IPS-20b (cell line): ENCODE measurements around the gene CDK14.
"Not testable (repeated sequence)": the region's sequence is repeated elsewhere in the genome, so short reads cannot be mapped to it uniquely, and the experiment has no call there.

ENCODE experiments used
- H3K27ac ChIP-seq: one replicate; pipeline ENCODE4 v1.5.1; 2013; ENCODE audit warnings: low read length
- H3K27me3 ChIP-seq: 2 replicates; pipeline ENCODE4 v1.6.1; 2013; ENCODE audit warnings: mild to moderate bottlenecking, low read length, inconsistent platforms; ENCODE audit not compliant: insufficient read depth
- H3K36me3 ChIP-seq: 2 replicates; pipeline ENCODE4 v1.6.1; 2013; ENCODE audit warnings: low read depth, mild to moderate bottlenecking, inconsistent platforms, low read length, moderate library complexity; ENCODE audit not compliant: insufficient read depth
- H3K4me1 ChIP-seq: 2 replicates; pipeline ENCODE4 v1.6.1; 2013; ENCODE audit warnings: mild to moderate bottlenecking, control low read depth, inconsistent platforms, low read length, moderate library complexity; ENCODE audit not compliant: insufficient read depth
- H3K4me3 ChIP-seq: 2 replicates; pipeline ENCODE4 v1.5.1; 2013; ENCODE audit warnings: mild to moderate bottlenecking, low read length, inconsistent platforms
- H3K9ac ChIP-seq: 2 replicates; pipeline ENCODE4 v1.6.1; 2013; ENCODE audit warnings: low read depth, mild to moderate bottlenecking, inconsistent platforms, low read length, moderate library complexity
- H3K9me3 ChIP-seq: 2 replicates; pipeline ENCODE4 v1.6.1; 2013; ENCODE audit warnings: mild to moderate bottlenecking, low read depth, low read length, inconsistent platforms; ENCODE audit not compliant: insufficient read depth

CDK14 gene

GRCh38 chr7:90764848-90765570 is 168.9 kb downstream of the CDK14 start:
- Histone ChIP-seq H3K4me1 (peaks cover 15% of the 10 kb centered on the region), H3K9ac (no peak overlapping the region; the same call in 1 of the 2 replicates), H3K27me3 (no peaks in the 10 kb centered on the region), H3K27ac (no peak overlapping the region), H3K4me3 (no peak overlapping the region), H3K36me3 (no peaks in the 10 kb centered on the region), H3K9me3 (no peaks in the 10 kb centered on the region)

- Histone ChIP-seq H3K36me3 (no peaks in the 10 kb centered on the region), H3K9me3 (no peaks in the 10 kb centered on the region), H3K27me3 (no peaks in the 10 kb centered on the region), H3K9ac (no peak overlapping the region), H3K4me1 (peaks cover 15% of the 10 kb centered on the region), H3K4me3 (no peak overlapping the region), H3K27ac (no peak overlapping the region)
These were observed 170.9 kb downstream of the CDK14 start for GRCh38 chr7:90766814-90767564.

GRCh38 chr7:90768301-90768700 is 172.2 kb downstream of the CDK14 start:
- H3K4me3 ChIP-seq = no peak overlapping the region
- H3K9me3 ChIP-seq = no peaks in the 10 kb centered on the region
- H3K36me3 ChIP-seq = no peaks in the 10 kb centered on the region
- no peak overlapping the region for H3K27ac ChIP-seq
- no peaks in the 10 kb centered on the region for H3K27me3 ChIP-seq
- H3K4me1 ChIP-seq = peaks cover 15% of the 10 kb centered on the region
- no peak overlapping the region for H3K9ac ChIP-seq

GRCh38 chr7:90769036-90769435 is 172.9 kb downstream of the CDK14 start:
- H3K9me3 ChIP-seq = no peaks in the 10 kb centered on the region
- H3K27ac ChIP-seq = no peak overlapping the region
- no peaks in the 10 kb centered on the region for H3K27me3 ChIP-seq
- no peaks in the 10 kb centered on the region for H3K36me3 ChIP-seq
- H3K9ac ChIP-seq = no peak overlapping the region
- H3K4me3 ChIP-seq = no peak overlapping the region
- H3K4me1 ChIP-seq = peaks cover 13% of the 10 kb centered on the region

- not testable (repeated sequence) for H3K4me3 ChIP-seq, H3K27ac ChIP-seq, H3K9me3 ChIP-seq, H3K36me3 ChIP-seq, H3K4me1 ChIP-seq, H3K27me3 ChIP-seq, H3K9ac ChIP-seq
These were observed 173.4 kb downstream of the CDK14 start for GRCh38 chr7:90769566-90769965.

GRCh38 chr7:90771281-90771680 is 175.2 kb downstream of the CDK14 start:
- Histone ChIP-seq H3K4me3 (no peak overlapping the region), H3K36me3 (no peaks in the 10 kb centered on the region)

GRCh38 chr7:90772410-90772809 is 176.3 kb downstream of the CDK14 start:
- Histone ChIP-seq H3K9me3 (no peaks in the 10 kb centered on the region), H3K27me3 (no peaks in the 10 kb centered on the region), H3K4me1 (no peaks in the 10 kb centered on the region), H3K36me3 (no peaks in the 10 kb centered on the region), H3K9ac (no peak overlapping the region), H3K27ac (no peak overlapping the region), H3K4me3 (no peak overlapping the region)

More at GRCh38 chr7:90771281-90771680, 175.2 kb downstream of the CDK14 start:
- no peak overlapping the region for H3K9ac ChIP-seq
- no peaks in the 10 kb centered on the region; the same call in 1 of the 2 replicates for H3K4me1 ChIP-seq
- H3K27ac ChIP-seq = no peak overlapping the region
- no peaks in the 10 kb centered on the region for H3K9me3 ChIP-seq
- no peaks in the 10 kb centered on the region for H3K27me3 ChIP-seq

GRCh38 chr7:90773269-90773668 is 177.1 kb downstream of the CDK14 start:
- H3K9me3 ChIP-seq = no peaks in the 10 kb centered on the region
- 0 out of 2 replicates have a peak, but pooled peaks cover 3% of the 10 kb centered on the region for H3K4me1 ChIP-seq
- H3K36me3 ChIP-seq = no peaks in the 10 kb centered on the region
- H3K27ac ChIP-seq = no peak overlapping the region
- no peak overlapping the region for H3K4me3 ChIP-seq
- no peak overlapping the region for H3K9ac ChIP-seq
- no peaks in the 10 kb centered on the region for H3K27me3 ChIP-seq

- no peaks in the 10 kb centered on the region for H3K36me3 ChIP-seq
- no peak overlapping the region for H3K4me3 ChIP-seq
- H3K4me1 ChIP-seq = 0 out of 2 replicates have a peak, but pooled peaks cover 3% of the 10 kb centered on the region
- H3K27me3 ChIP-seq = no peaks in the 10 kb centered on the region
- H3K9ac ChIP-seq = no peak overlapping the region
- no peak overlapping the region for H3K27ac ChIP-seq
- H3K9me3 ChIP-seq = no peaks in the 10 kb centered on the region
These were observed 178.6 kb downstream of the CDK14 start for GRCh38 chr7:90774706-90775105.

- H3K9ac ChIP-seq = no peak overlapping the region
- H3K27ac ChIP-seq = no peak overlapping the region
- no peak overlapping the region for H3K4me3 ChIP-seq
- 0 out of 2 replicates have a peak, but pooled peaks cover 3% of the 10 kb centered on the region for H3K4me1 ChIP-seq
- H3K9me3 ChIP-seq = no peaks in the 10 kb centered on the region
- no peaks in the 10 kb centered on the region for H3K27me3 ChIP-seq
- H3K36me3 ChIP-seq = no peaks in the 10 kb centered on the region
These were observed 179.4 kb downstream of the CDK14 start for GRCh38 chr7:90775383-90775965.

- no peak overlapping the region for H3K4me3 ChIP-seq
- no peaks in the 10 kb centered on the region for H3K9me3 ChIP-seq
- H3K27me3 ChIP-seq = no peaks in the 10 kb centered on the region
- no peak overlapping the region for H3K27ac ChIP-seq
- 0 out of 2 replicates have a peak, but pooled peaks cover 3% of the 10 kb centered on the region for H3K4me1 ChIP-seq
- H3K36me3 ChIP-seq = no peaks in the 10 kb centered on the region
- H3K9ac ChIP-seq = no peak overlapping the region
These were observed 180.9 kb downstream of the CDK14 start for GRCh38 chr7:90777041-90777440.
